Cardiac fibroblast (primary cell): ENCODE results near the gene THBD.

Source experiments
- DNase-seq, 2 donors: peaks; one replicate each; pipeline versions ENCODE4 v3.0.0 to v3.0.0-alpha.2; 2010; ENCODE audit warnings: low read depth in 2 of 2
- H3K4me3 ChIP-seq, 2 donors: replicated peaks in 1 of 2; 1 replicate in 1 of 2; 2 replicates in 1 of 2; pipeline ENCODE4 v1.5.1; 2011; ENCODE audit warnings: low read depth in 2 of 2, low read length in 2 of 2, mild to moderate bottlenecking in 2 of 2, moderate library complexity in 1 of 2
- CTCF ChIP-seq: IDR thresholded peaks from one replicate; pipeline ENCODE4 v1.5.1; 2011; ENCODE audit warnings: low read depth, mild to moderate bottlenecking, low read length, inconsistent platforms

THBD gene

GRCh38 chr20:23059001-23059400 lies 9.5 kb upstream of the THBD start:
- DNase-seq: no peak

GRCh38 chr20:23058240-23058639 lies 8.8 kb upstream of the THBD start:
- no peak overlapping the region for H3K4me3 ChIP-seq
- no peak for DNase-seq
- TF ChIP-seq CTCF: peak; percentile 30

More at GRCh38 chr20:23059001-23059400, 9.5 kb upstream of the THBD start:
- H3K4me3 ChIP-seq: no peak overlapping the region
- no peak for TF ChIP-seq CTCF

- TF ChIP-seq CTCF: no peak
- DNase-seq: no peak
- H3K4me3 ChIP-seq: no peak overlapping the region
Measured at GRCh38 chr20:23052904-23053303, 3.4 kb upstream of the THBD start.

GRCh38 chr20:23050847-23051627 lies 1.6 kb upstream of the THBD start:
- DNase-seq: peak; percentile 91 to 93
- H3K4me3 ChIP-seq: peak overlapping the region; percentile 51 to 56
- TF ChIP-seq CTCF: peak; percentile 82

GRCh38 chr20:23050076-23050838 lies 785 bp upstream of the THBD start:
- no peak for TF ChIP-seq CTCF
- DNase-seq: no peak
- peak overlapping the region; percentile 51 to 56 for H3K4me3 ChIP-seq

- peak; percentile 24 for TF ChIP-seq CTCF
- peak overlapping the region; percentile 51 to 56 for H3K4me3 ChIP-seq
- peak; percentile 46 to 47 for DNase-seq
Measured at GRCh38 chr20:23048283-23049200, 930 bp downstream of the THBD start.
